HEK293 (cell line): ENCODE results near the gene SH3TC1.

Experiments used
- CTCF ChIA-PET: fragments of 350-600 bp; formaldehyde crosslinking; extraction: SDS; loops from one replicate; lab custom pipeline; 2021; ENCODE audit warnings: antibody characterized with exemption; lab: Yijun Ruan, JAX
- POLR2A ChIA-PET: fragments of 300-600 bp; formaldehyde crosslinking; extraction: SDS; loops from one replicate; lab custom pipeline; 2020; ENCODE audit warnings: antibody characterized with exemption, inconsistent platforms; lab: Yijun Ruan, JAX
- H3K27ac ChIP-seq: fragments of 200-500 bp; sonication (Bioruptor generic); 2 replicates; pipeline ENCODE4 v1.5.1; 2014; ENCODE audit warnings: low read depth, low read length, control low read depth, inconsistent platforms; ENCODE audit errors: extremely low read depth
- H3K36me3 ChIP-seq, 2 experiments: fragments of 200-500 bp in 1 of 2; sonication (Bioruptor generic) in 1 of 2; 1 replicate in 1 of 2; 2 replicates in 1 of 2; pipeline ENCODE4 v1.5.1; 2014 to 2017; ENCODE audit warnings: inconsistent platforms in 2 of 2, low read length in 2 of 2; ENCODE audit not compliant: control insufficient read depth in 2 of 2, insufficient read depth in 1 of 2
- H3K4me1 ChIP-seq: fragments of 200-500 bp; sonication (Bioruptor generic); 2 replicates; pipeline ENCODE4 v1.5.1; 2014; ENCODE audit warnings: mild to moderate bottlenecking, low read length, inconsistent platforms; ENCODE audit not compliant: control insufficient read depth, insufficient read depth
- H3K4me3 ChIP-seq: 2 replicates; pipeline ENCODE4 v1.5.1; 2011; ENCODE audit warnings: low read depth, mild to moderate bottlenecking, control low read depth, low read length, moderate library complexity
- H3K9me3 ChIP-seq: fragments of 200-500 bp; sonication (Bioruptor generic); 2 replicates; pipeline ENCODE4 v1.5.1; 2014; ENCODE audit warnings: low read depth, low read length, inconsistent platforms; ENCODE audit not compliant: control insufficient read depth, insufficient read depth
- GLI2 ChIP-seq: fragments of 450-650 bp; formaldehyde crosslinking; IDR thresholded peaks from 2 replicates; pipeline ENCODE4; 2017; ENCODE audit warnings: missing biosample characterization, missing genetic modification characterization, low read depth, borderline replicate concordance
- HOXD13 ChIP-seq: sonication (generic); formaldehyde crosslinking; IDR thresholded peaks from 2 replicates; pipeline ENCODE4 v1.8.0; 2022; ENCODE audit warnings: missing genetic modification reagents, borderline replicate concordance
- PRDM4 ChIP-seq: fragments of 450-650 bp; formaldehyde crosslinking; IDR thresholded peaks from 2 replicates; pipeline ENCODE4 v1.5.1; 2017; ENCODE audit warnings: missing biosample characterization, missing genetic modification characterization
- SCRT1 ChIP-seq: fragments of 450-650 bp; formaldehyde crosslinking; IDR thresholded peaks from 2 replicates; pipeline ENCODE4 v1.5.1; 2016; ENCODE audit warnings: missing biosample characterization, missing genetic modification characterization, borderline replicate concordance
- SCRT2 ChIP-seq: fragments of 450-650 bp; formaldehyde crosslinking; IDR thresholded peaks from 2 replicates; pipeline ENCODE4 v1.5.1; 2016; ENCODE audit warnings: missing biosample characterization, missing genetic modification characterization
- YY1 ChIP-seq: fragments of 450-650 bp; formaldehyde crosslinking; IDR thresholded peaks from 2 replicates; pipeline ENCODE4 v1.5.1; 2018; ENCODE audit warnings: missing biosample characterization, missing genetic modification characterization
- ZBTB44 ChIP-seq: fragments of 450-650 bp; IDR thresholded peaks from 2 replicates; pipeline ENCODE4 v1.5.1; 2018; ENCODE audit warnings: missing biosample characterization, mild to moderate bottlenecking, missing genetic modification characterization
- ZNF121 ChIP-seq: fragments of 450-650 bp; formaldehyde crosslinking; IDR thresholded peaks from 2 replicates; pipeline ENCODE4 v1.5.1; 2016; ENCODE audit warnings: missing biosample characterization, missing genetic modification characterization
- ZNF138 ChIP-seq: fragments of 450-650 bp; formaldehyde crosslinking; IDR thresholded peaks from 2 replicates; pipeline ENCODE4 v1.5.1; 2016; ENCODE audit warnings: missing biosample characterization, missing genetic modification characterization, borderline replicate concordance
- ZNF16 ChIP-seq: fragments of 450-650 bp; formaldehyde crosslinking; IDR thresholded peaks from 2 replicates; pipeline ENCODE4 v1.5.1; 2016; ENCODE audit warnings: low read depth, missing biosample characterization, missing genetic modification characterization
- ZNF175 ChIP-seq: fragments of 450-650 bp; formaldehyde crosslinking; IDR thresholded peaks from 2 replicates; pipeline ENCODE4 v1.5.1; 2016; ENCODE audit warnings: missing biosample characterization, missing genetic modification characterization
- ZNF302 ChIP-seq: fragments of 450-650 bp; formaldehyde crosslinking; IDR thresholded peaks from 2 replicates; pipeline ENCODE4 v1.5.1; 2016; ENCODE audit warnings: missing biosample characterization, missing genetic modification characterization, low read depth
- ZNF350 ChIP-seq: fragments of 450-650 bp; formaldehyde crosslinking; IDR thresholded peaks from 2 replicates; pipeline ENCODE4 v1.5.0; 2017; ENCODE audit warnings: missing biosample characterization, mild to moderate bottlenecking, missing genetic modification characterization
- ZNF354C ChIP-seq: fragments of 450-650 bp; formaldehyde crosslinking; IDR thresholded peaks from 2 replicates; pipeline ENCODE4 v1.5.1; 2016; ENCODE audit warnings: missing biosample characterization, missing genetic modification characterization, low read depth, borderline replicate concordance
- ZNF488 ChIP-seq: fragments of 450-650 bp; formaldehyde crosslinking; IDR thresholded peaks from 2 replicates; pipeline ENCODE4 v1.5.1; 2016; ENCODE audit warnings: missing biosample characterization, missing genetic modification characterization
- ZNF544 ChIP-seq: fragments of 450-650 bp; formaldehyde crosslinking; IDR thresholded peaks from 2 replicates; pipeline ENCODE4 v1.5.0; 2017; ENCODE audit warnings: missing biosample characterization, missing genetic modification characterization
- ZNF626 ChIP-seq: fragments of 450-650 bp; sonication (Bioruptor Pico); formaldehyde crosslinking; IDR thresholded peaks from 2 replicates; pipeline ENCODE4 v1.5.1; 2018; ENCODE audit warnings: missing biosample characterization, missing genetic modification characterization, inconsistent platforms
- ZNF629 ChIP-seq: fragments of 450-650 bp; formaldehyde crosslinking; IDR thresholded peaks from 2 replicates; pipeline ENCODE4 v1.5.1; 2017; ENCODE audit warnings: missing biosample characterization, missing genetic modification characterization
- ZNF747 ChIP-seq: fragments of 450-650 bp; formaldehyde crosslinking; IDR thresholded peaks from 2 replicates; pipeline ENCODE4 v1.5.1; 2016; ENCODE audit warnings: missing biosample characterization, missing genetic modification characterization
- ZSCAN4 ChIP-seq: fragments of 450-650 bp; formaldehyde crosslinking; IDR thresholded peaks from 2 replicates; pipeline ENCODE4 v1.5.1; 2017; ENCODE audit warnings: missing biosample characterization, missing genetic modification characterization
- ZXDB ChIP-seq: fragments of 450-650 bp; formaldehyde crosslinking; IDR thresholded peaks from 2 replicates; pipeline ENCODE4 v1.5.1; 2016; ENCODE audit warnings: missing biosample characterization, missing genetic modification characterization
- TF ChIP-seq, protein P1 (sequence below): fragments of 450-650 bp; formaldehyde crosslinking; IDR thresholded peaks from 2 replicates; pipeline ENCODE4 v1.5.1; 2016; ENCODE audit warnings: missing biosample characterization, missing genetic modification characterization, borderline replicate concordance

The SH3TC1 gene

GRCh38 chr4:8180310-8181093, 18.6 kb upstream of the SH3TC1 start:
- CTCF ChIA-PET = interaction anchor here (0.7 to 0.9 kb wide), 2 partner anchors 54 to 57 kb away, joined by 3 read pairs; no protein-coding TSS in a partner anchor
- no peaks in the 10 kb centered on the region; the same call in 1 of the 2 replicates for H3K4me1 ChIP-seq
- no peaks in the 10 kb centered on the region for H3K9me3 ChIP-seq
- POLR2A ChIA-PET = no interaction called here
- TF ChIP-seq ZNF16 (tag by site-specific recombination) (no peak), ZNF354C (tag by site-specific recombination) (no peak), ZSCAN4 (tag by site-specific recombination) (peak; percentile 32; the same call in 1 of the 2 replicates), ZNF488 (tag by site-specific recombination) (no peak), ZNF544 (tag by site-specific recombination) (no peak), ZNF350 (tag by site-specific recombination) (no peak)
- TF ChIP-seq, protein P1, sequence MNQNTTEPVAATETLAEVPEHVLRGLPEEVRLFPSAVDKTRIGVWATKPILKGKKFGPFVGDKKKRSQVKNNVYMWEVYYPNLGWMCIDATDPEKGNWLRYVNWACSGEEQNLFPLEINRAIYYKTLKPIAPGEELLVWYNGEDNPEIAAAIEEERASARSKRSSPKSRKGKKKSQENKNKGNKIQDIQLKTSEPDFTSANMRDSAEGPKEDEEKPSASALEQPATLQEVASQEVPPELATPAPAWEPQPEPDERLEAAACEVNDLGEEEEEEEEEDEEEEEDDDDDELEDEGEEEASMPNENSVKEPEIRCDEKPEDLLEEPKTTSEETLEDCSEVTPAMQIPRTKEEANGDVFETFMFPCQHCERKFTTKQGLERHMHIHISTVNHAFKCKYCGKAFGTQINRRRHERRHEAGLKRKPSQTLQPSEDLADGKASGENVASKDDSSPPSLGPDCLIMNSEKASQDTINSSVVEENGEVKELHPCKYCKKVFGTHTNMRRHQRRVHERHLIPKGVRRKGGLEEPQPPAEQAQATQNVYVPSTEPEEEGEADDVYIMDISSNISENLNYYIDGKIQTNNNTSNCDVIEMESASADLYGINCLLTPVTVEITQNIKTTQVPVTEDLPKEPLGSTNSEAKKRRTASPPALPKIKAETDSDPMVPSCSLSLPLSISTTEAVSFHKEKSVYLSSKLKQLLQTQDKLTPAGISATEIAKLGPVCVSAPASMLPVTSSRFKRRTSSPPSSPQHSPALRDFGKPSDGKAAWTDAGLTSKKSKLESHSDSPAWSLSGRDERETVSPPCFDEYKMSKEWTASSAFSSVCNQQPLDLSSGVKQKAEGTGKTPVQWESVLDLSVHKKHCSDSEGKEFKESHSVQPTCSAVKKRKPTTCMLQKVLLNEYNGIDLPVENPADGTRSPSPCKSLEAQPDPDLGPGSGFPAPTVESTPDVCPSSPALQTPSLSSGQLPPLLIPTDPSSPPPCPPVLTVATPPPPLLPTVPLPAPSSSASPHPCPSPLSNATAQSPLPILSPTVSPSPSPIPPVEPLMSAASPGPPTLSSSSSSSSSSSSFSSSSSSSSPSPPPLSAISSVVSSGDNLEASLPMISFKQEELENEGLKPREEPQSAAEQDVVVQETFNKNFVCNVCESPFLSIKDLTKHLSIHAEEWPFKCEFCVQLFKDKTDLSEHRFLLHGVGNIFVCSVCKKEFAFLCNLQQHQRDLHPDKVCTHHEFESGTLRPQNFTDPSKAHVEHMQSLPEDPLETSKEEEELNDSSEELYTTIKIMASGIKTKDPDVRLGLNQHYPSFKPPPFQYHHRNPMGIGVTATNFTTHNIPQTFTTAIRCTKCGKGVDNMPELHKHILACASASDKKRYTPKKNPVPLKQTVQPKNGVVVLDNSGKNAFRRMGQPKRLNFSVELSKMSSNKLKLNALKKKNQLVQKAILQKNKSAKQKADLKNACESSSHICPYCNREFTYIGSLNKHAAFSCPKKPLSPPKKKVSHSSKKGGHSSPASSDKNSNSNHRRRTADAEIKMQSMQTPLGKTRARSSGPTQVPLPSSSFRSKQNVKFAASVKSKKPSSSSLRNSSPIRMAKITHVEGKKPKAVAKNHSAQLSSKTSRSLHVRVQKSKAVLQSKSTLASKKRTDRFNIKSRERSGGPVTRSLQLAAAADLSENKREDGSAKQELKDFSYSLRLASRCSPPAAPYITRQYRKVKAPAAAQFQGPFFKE = no peak
- H3K4me3 ChIP-seq = no peak overlapping the region
- no peak overlapping the region for H3K27ac ChIP-seq
- no peaks in the 10 kb centered on the region for H3K36me3 ChIP-seq

GRCh38 chr4:8181119-8181518, 18.0 kb upstream of the SH3TC1 start:
- Histone ChIP-seq H3K27ac (no peak overlapping the region), H3K36me3 (no peaks in the 10 kb centered on the region), H3K9me3 (no peaks in the 10 kb centered on the region), H3K4me3 (no peak overlapping the region), H3K4me1 (no peaks in the 10 kb centered on the region; the same call in 1 of the 2 replicates)
- ChIA-PET POLR2A (no interaction called here), CTCF (no interaction called here)
- TF ChIP-seq ZBTB44 (tag by site-specific recombination) (no peak), ZNF302 (tag by site-specific recombination) (no peak), ZNF626 (tag by site-specific recombination) (no peak), ZNF747 (tag by site-specific recombination) (no peak), SCRT1 (tag by site-specific recombination) (no peak), ZXDB (no peak), ZNF175 (no peak), YY1 (tag by site-specific recombination) (no peak), GLI2 (tag by site-specific recombination) (no peak), ZNF138 (no peak), SCRT2 (no peak), PRDM4 (tag by site-specific recombination) (no peak), ZNF629 (tag by site-specific recombination) (no peak), ZNF121 (tag by site-specific recombination) (no peak), HOXD13 (CRISPR knock-in tag) (no peak)
